GM18951 (cell line): ENCODE results near the gene SEMA5A.
"Not testable (repeated sequence)": the region's sequence is repeated elsewhere in the genome, so short reads cannot be mapped to it uniquely, and the experiment has no call there.

Source experiments
- POLR2A ChIP-seq: IDR thresholded peaks from 4 replicates; pipeline ENCODE4 v1.6.1; 2011; ENCODE audit warnings: mild to moderate bottlenecking; ENCODE audit not compliant: insufficient read length, insufficient read depth; ENCODE audit errors: extremely low read depth
- in situ Hi-C: fragments of 300-500 bp; cut with MboI; formaldehyde crosslinking; loops from one replicate; pipeline ENCODE4 v1.12.0; 2022; ENCODE audit warnings: low sequenced_read_pairs, mixed read lengths, inconsistent platforms; ENCODE audit not compliant: unreplicated experiment

The SEMA5A gene

GRCh38 chr5:9365512-9365911 lies 180.4 kb downstream of the SEMA5A start:
- TF ChIP-seq POLR2A = no peak
- in situ Hi-C loops = no loop called here

DNA sequence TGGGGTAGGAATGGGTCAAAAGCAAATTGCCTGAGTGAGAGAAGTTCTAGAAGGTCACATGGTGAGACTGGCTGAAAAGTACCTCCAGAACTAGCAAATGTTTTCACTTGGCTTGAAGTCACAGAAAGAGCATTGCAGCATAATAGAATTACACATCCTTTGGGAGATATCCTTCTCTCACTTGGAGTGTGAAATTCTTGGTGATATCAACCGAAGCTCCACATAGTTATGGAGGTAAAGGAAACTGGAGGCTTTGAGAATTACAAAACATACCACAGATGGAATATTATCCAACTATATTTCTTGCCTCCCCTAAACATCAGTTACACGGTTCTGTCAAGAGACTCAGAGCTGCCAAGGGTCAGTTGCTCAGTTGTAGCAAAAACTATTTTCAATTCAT lies 182.4 kb downstream of the SEMA5A start:
- no peak for TF ChIP-seq POLR2A
- in situ Hi-C loops = no loop called here

DNA sequence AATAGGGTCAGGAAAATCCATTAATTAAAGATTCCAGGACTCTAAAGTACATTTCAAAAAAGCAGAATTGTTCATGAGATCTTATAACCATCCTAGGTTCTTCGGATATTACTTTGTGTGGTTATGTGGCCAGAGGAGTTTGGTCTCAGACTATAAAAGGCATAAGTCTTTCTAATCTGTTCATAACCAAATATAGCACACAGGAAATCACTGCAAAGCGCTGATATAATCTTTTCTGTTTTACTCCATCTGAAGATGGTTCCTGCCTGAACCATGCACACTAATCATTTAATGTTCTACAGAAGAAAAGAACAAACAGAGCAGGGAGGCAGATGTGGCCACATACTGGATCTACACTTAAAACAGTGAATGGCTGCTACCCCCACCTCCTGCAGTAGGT lies 182.8 kb downstream of the SEMA5A start:
- in situ Hi-C loops = no loop called here

DNA sequence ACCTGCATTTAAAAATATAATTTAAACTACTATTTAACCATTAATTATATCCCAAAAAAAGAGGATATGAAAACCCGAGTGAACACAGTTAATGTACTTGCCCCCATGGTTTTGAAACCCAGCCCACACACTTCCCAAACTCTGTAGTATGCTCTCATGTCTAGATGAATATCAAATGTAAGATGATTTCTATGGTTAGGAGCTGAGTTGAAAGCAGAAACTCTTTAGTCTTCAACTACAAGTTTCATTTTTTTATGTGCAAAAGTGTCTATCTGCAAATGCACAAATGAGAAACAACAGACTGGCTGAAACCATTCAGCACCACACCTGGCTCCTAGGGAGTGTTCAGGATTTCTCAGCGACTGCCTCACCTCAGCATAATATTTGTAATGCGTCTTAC lies 183.3 kb downstream of the SEMA5A start:
- no peak for TF ChIP-seq POLR2A

More for the DNA sequence above, 182.8 kb downstream of the SEMA5A start:
- TF ChIP-seq POLR2A = no peak

DNA sequence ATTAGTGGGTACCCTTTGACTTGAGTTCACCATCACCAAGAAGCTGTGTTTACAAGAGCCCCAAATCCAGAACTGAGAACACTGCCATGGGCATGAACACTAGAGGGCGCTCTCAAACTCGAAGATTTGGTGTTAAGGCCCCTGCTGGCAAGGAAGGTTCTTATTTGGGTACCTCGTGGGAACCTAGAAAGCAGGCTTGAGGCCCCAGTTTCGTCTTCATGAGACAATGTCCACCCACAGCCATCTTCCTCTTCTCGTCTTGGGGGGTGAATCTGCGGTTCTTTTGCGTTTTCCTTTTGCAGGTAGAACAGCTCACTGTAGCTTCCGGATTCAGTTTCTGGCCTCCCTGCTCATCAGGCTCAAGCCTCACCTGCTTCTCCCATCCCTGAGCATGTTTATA lies 184.0 kb downstream of the SEMA5A start:
- no peak for TF ChIP-seq POLR2A
- in situ Hi-C loops = no loop called here

More for the DNA sequence above, 183.3 kb downstream of the SEMA5A start:
- in situ Hi-C loops = no loop called here

- no peak for TF ChIP-seq POLR2A
- in situ Hi-C loops = no loop called here
These were observed 186.8 kb downstream of the SEMA5A start for GRCh38 chr5:9358961-9359685.

DNA sequence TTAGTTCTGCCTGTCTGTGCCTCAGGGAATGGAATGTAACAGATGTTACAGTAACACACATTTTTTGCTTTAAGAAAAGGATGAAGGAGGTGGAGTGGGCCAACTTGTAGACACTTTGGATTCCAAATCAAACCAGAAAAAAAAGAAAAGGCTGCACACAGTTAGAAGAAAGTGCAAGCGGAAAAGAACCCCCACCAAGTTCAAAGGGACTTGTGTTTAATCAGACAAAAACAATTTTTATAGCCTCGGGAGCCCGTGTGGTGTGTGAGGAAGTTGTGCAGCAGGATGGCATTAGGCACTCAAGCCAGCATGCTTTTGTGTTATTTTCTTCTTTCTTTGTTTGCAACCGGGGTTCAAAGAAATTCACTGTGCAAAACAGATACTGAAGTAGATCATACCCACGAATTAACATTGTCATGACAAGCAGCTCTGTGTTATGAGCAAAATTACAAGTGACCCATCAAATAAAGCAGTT lies 189.5 kb downstream of the SEMA5A start:
- TF ChIP-seq POLR2A = no peak
- in situ Hi-C loops = no loop called here

GRCh38 chr5:9354336-9355081 lies 191.4 kb downstream of the SEMA5A start:
- no peak for TF ChIP-seq POLR2A
- in situ Hi-C loops = no loop called here

DNA sequence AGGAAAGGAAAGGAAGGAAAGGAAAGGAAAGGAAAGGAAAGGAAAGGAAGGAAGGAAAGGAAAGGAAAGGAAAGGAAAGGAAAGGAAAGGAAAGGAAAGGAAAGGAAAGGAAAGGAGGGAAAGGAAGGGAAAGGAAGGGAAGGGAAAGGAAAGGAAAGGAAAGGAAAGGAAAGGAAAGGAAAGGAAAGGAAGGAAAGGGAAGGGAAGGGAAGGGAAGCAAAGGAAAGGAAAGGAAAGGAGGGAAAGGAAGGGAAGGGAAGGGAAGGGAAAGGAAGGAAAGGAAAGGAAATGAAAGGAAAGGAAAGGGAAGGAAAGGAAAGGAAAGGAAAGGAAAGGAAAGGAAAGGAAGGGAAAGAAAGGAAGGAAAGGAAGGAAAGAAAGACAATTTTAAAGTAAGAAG lies 192.8 kb downstream of the SEMA5A start:
- in situ Hi-C loops = not testable (repeated sequence)

GRCh38 chr5:9351546-9351945 lies 194.3 kb downstream of the SEMA5A start:
- in situ Hi-C loops = no loop called here
- no peak for TF ChIP-seq POLR2A

GRCh38 chr5:9350301-9350797 lies 195.5 kb downstream of the SEMA5A start:
- in situ Hi-C loops = no loop called here
- no peak for TF ChIP-seq POLR2A

GRCh38 chr5:9348401-9348996 lies 197.4 kb downstream of the SEMA5A start:
- in situ Hi-C loops = no loop called here
- TF ChIP-seq POLR2A = no peak

GRCh38 chr5:9347541-9348295 lies 198.2 kb downstream of the SEMA5A start:
- no peak for TF ChIP-seq POLR2A
- in situ Hi-C loops = no loop called here

DNA sequence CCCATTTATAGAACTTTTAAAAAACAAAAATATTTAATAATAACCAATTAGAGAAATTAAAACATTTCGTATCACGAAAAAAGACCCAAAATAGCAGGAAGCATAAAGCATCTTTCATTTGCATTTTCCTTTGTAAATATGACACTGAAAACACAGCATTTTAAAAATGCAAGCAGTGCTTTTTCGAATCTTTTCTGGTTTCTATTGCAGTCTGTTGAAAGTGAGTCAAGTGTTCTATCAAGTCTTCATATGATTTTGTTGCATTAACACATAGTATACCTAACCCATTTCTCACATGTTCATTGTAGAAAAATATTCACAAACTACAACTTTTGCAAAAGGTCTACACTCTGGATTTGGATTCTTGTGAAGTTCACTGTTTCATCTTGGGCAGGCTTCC lies 198.8 kb downstream of the SEMA5A start:
- in situ Hi-C loops = no loop called here
- no peak for TF ChIP-seq POLR2A
